GM23338 (cell line): ENCODE measurements around the gene FAM20A. TPM values are rescaled to one million over a fixed set of nuclear protein-coding genes. Genes with fewer than 3 reads are reported as not detected.

Source experiments
- ATAC-seq: fragments of 200-7000 bp; cut with Tn5 transposase; 3 replicates; pipeline ENCODE4 v1.9.1; 2020
- DNase-seq: peaks from one replicate; pipeline ENCODE4 v3.0.0-alpha.2; 2015; ENCODE audit warnings: low spot score
- H2AFZ ChIP-seq: fragments of 200-600 bp; sonication (generic); 2 replicates; pipeline ENCODE4 v1.8.0; 2016; ENCODE audit warnings: antibody characterized with exemption, mild to moderate bottlenecking, moderate library complexity
- H3F3A ChIP-seq: fragments of 200-600 bp; sonication (generic); replicated peaks from 2 replicates; pipeline ENCODE4 v1.8.0; 2017; ENCODE audit warnings: antibody characterized with exemption, mixed run types, low read depth
- H3K27ac ChIP-seq: fragments of 200-600 bp; sonication (generic); 2 replicates; pipeline ENCODE4 v1.6.1; 2016; ENCODE audit warnings: low read depth
- H3K27me3 ChIP-seq: fragments of 200-600 bp; sonication (generic); 2 replicates; pipeline ENCODE4 v1.8.0; 2016; ENCODE audit warnings: mild to moderate bottlenecking, mixed run types, moderate library complexity; ENCODE audit not compliant: insufficient read depth
- H3K36me3 ChIP-seq: fragments of 200-600 bp; sonication (generic); 2 replicates; pipeline ENCODE4 v1.8.0; 2016; ENCODE audit warnings: mild to moderate bottlenecking; ENCODE audit not compliant: insufficient read depth
- H3K4me1 ChIP-seq: fragments of 200-600 bp; sonication (generic); 2 replicates; pipeline ENCODE4 v1.8.0; 2016; ENCODE audit warnings: mild to moderate bottlenecking, moderate library complexity; ENCODE audit not compliant: insufficient read depth
- H3K4me2 ChIP-seq: fragments of 200-600 bp; sonication (generic); 2 replicates; pipeline ENCODE4 v1.7.1; 2017; ENCODE audit warnings: mixed run types
- H3K4me3 ChIP-seq: fragments of 200-600 bp; sonication (generic); 2 replicates; pipeline ENCODE4 v1.6.1; 2016; ENCODE audit warnings: mixed run types
- H3K79me2 ChIP-seq: fragments of 200-600 bp; sonication (generic); replicated peaks from 2 replicates; pipeline ENCODE4 v1.8.0; 2017; ENCODE audit warnings: mild to moderate bottlenecking; ENCODE audit not compliant: insufficient read depth
- H3K9me2 ChIP-seq: fragments of 200-600 bp; sonication (generic); 2 replicates; pipeline ENCODE4 v1.8.0; 2017; ENCODE audit not compliant: insufficient read depth
- H4K20me1 ChIP-seq: fragments of 200-600 bp; sonication (generic); replicated peaks from 2 replicates; pipeline ENCODE4 v1.8.0; 2017; ENCODE audit warnings: mild to moderate bottlenecking; ENCODE audit not compliant: insufficient read depth
- H3K27ac Mint-ChIP-seq: 2 replicates; pipeline ENCODE4 v1.8.0; 2020; ENCODE audit warnings: inconsistent platforms, mild to moderate bottlenecking, moderate library complexity, mixed read lengths
- H3K27me3 Mint-ChIP-seq: 3 replicates; pipeline ENCODE4 v1.8.0; 2022; ENCODE audit warnings: low read depth, mild to moderate bottlenecking, moderate library complexity, mixed read lengths, inconsistent platforms; ENCODE audit not compliant: insufficient read depth, poor library complexity
- H3K36me3 Mint-ChIP-seq: 3 replicates; pipeline ENCODE4 v1.8.0; 2021; ENCODE audit warnings: low read depth, mild to moderate bottlenecking, inconsistent platforms, moderate library complexity, mixed read lengths
- H3K4me1 Mint-ChIP-seq: 3 replicates; pipeline ENCODE4 v1.8.0; 2020; ENCODE audit warnings: mild to moderate bottlenecking, inconsistent platforms, mixed read lengths
- H3K4me3 Mint-ChIP-seq: 3 replicates; pipeline ENCODE4 v1.8.0; 2021; ENCODE audit warnings: moderate library complexity, mild to moderate bottlenecking, inconsistent platforms, mixed read lengths
- H3K9me3 Mint-ChIP-seq: 3 replicates; pipeline ENCODE4 v1.8.0; 2020; ENCODE audit warnings: moderate library complexity, mild to moderate bottlenecking, inconsistent platforms, mixed read lengths
- EZH2 ChIP-seq: fragments of 200-600 bp; sonication (generic); IDR thresholded peaks from one replicate; pipeline ENCODE4 v1.8.0; 2017; ENCODE audit warnings: antibody characterized with exemption, mild to moderate bottlenecking, low read depth; ENCODE audit not compliant: unreplicated experiment
- EZH2phosphoT487 ChIP-seq: fragments of 200-600 bp; sonication (generic); IDR thresholded peaks from one replicate; pipeline ENCODE4 v1.8.1; 2018; ENCODE audit warnings: antibody characterized with exemption; ENCODE audit not compliant: unreplicated experiment
- JUNB ChIP-seq: IDR thresholded peaks from one replicate; pipeline ENCODE4 v1.6.1; 2016; ENCODE audit warnings: antibody characterized with exemption; ENCODE audit not compliant: unreplicated experiment
- NANOG ChIP-seq: IDR thresholded peaks from 2 replicates; pipeline ENCODE4 v1.6.1; 2016; ENCODE audit warnings: antibody characterized with exemption, borderline replicate concordance
- POLR2AphosphoS5 ChIP-seq: IDR thresholded peaks from 2 replicates; pipeline ENCODE4 v1.6.1; 2016; ENCODE audit warnings: antibody characterized with exemption, low read depth
- STAT1 ChIP-seq: IDR thresholded peaks from one replicate; pipeline ENCODE4 v1.6.1; 2016; ENCODE audit warnings: antibody characterized with exemption; ENCODE audit not compliant: unreplicated experiment
- ZNF114 ChIP-seq: fragments of 250-450 bp; sonication (Bioruptor Pico); IDR thresholded peaks from 2 replicates; pipeline ENCODE4 v1.5.0; 2020; ENCODE audit warnings: mild to moderate bottlenecking, moderate library complexity
- polyA plus RNA-seq: library from polyadenylated mRNA; unstranded; fragments of >200 nt; fragmentation: Nextera tagmentation; extraction: Ambion mirVana; gene quantifications from 2 replicates; pipeline ENCODE4 v1.2.1, GENCODE V29; 2016
- total RNA-seq: library from RNA; depleted of rRNA; stranded (reverse); fragments of >200 nt; shearing (Covaris generic); gene quantifications from 2 replicates; pipeline ENCODE4 v1.2.3, GENCODE V29; 2014
- TF ChIP-seq, protein P1 (sequence below): IDR thresholded peaks from one replicate; pipeline ENCODE4 v1.6.1; 2018; ENCODE audit warnings: antibody characterized with exemption; ENCODE audit not compliant: unreplicated experiment
- TF ChIP-seq, protein P2 (sequence below), 2 experiments: fragments of 200-600 bp in 1 of 2; sonication (generic) in 1 of 2; conservative IDR thresholded peaks; 2 replicates each; pipeline versions ENCODE4 v1.5.1 to v1.6.1; 2016 to 2017; ENCODE audit warnings: antibody characterized with exemption in 2 of 2, low read depth in 2 of 2, mild to moderate bottlenecking in 2 of 2, moderate library complexity in 1 of 2

Gene FAM20A
- total and polyA plus RNA-seq, 2 experiments from 2014 or later, result 1.3 to 1.6 TPM

DNA sequence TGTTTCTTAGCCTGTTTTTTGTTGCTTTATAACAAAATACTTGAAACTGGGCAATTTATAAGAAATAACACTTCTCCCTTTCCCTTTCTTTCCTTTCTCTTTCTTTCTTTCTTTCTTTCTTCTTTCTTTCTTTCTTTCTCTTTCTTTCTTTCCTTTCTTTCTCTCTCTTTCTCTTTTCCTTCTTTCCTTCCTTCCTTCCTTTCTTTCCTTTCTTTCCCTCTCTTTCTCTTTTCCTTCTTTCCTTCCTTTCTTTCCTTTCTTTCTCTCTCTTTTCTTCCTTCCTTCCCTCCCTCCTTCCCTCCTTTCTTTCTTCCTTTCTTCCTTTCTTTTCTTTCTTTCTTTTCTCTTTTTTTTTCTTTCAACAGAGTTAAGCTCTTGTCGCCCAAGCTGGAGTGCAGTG, 27.8 kb downstream of the FAM20A start:
- Histone ChIP-seq H3K4me3 (no peak overlapping the region), H3F3A (no peaks in the 10 kb centered on the region), H2AFZ (no peak overlapping the region), H3K4me2 (no peak overlapping the region), H3K36me3 (no peaks in the 10 kb centered on the region), H3K9me2 (0 out of 2 replicates have a peak, but pooled peaks cover 7% of the 10 kb centered on the region), H3K4me1 (no peaks in the 10 kb centered on the region), H3K79me2 (no peaks in the 10 kb centered on the region), H4K20me1 (no peaks in the 10 kb centered on the region; the same call in none of the 2 replicates), H3K27me3 (no peaks in the 10 kb centered on the region), H3K27ac (no peak overlapping the region)
- Mint-ChIP-seq H3K27ac (no peak overlapping the region), H3K36me3 (no peaks in the 10 kb centered on the region), H3K27me3 (no peaks in the 10 kb centered on the region), H3K4me1 (no peaks in the 10 kb centered on the region), H3K9me3 (no peaks in the 10 kb centered on the region), H3K4me3 (no peak overlapping the region)
- no peak for ATAC-seq
- no peak for DNase-seq
- TF ChIP-seq JUNB (no peak), NANOG (no peak), STAT1 (no peak), EZH2phosphoT487 (no peak)
- TF ChIP-seq, protein P1, sequence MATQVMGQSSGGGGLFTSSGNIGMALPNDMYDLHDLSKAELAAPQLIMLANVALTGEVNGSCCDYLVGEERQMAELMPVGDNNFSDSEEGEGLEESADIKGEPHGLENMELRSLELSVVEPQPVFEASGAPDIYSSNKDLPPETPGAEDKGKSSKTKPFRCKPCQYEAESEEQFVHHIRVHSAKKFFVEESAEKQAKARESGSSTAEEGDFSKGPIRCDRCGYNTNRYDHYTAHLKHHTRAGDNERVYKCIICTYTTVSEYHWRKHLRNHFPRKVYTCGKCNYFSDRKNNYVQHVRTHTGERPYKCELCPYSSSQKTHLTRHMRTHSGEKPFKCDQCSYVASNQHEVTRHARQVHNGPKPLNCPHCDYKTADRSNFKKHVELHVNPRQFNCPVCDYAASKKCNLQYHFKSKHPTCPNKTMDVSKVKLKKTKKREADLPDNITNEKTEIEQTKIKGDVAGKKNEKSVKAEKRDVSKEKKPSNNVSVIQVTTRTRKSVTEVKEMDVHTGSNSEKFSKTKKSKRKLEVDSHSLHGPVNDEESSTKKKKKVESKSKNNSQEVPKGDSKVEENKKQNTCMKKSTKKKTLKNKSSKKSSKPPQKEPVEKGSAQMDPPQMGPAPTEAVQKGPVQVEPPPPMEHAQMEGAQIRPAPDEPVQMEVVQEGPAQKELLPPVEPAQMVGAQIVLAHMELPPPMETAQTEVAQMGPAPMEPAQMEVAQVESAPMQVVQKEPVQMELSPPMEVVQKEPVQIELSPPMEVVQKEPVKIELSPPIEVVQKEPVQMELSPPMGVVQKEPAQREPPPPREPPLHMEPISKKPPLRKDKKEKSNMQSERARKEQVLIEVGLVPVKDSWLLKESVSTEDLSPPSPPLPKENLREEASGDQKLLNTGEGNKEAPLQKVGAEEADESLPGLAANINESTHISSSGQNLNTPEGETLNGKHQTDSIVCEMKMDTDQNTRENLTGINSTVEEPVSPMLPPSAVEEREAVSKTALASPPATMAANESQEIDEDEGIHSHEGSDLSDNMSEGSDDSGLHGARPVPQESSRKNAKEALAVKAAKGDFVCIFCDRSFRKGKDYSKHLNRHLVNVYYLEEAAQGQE, result no peak

DNA sequence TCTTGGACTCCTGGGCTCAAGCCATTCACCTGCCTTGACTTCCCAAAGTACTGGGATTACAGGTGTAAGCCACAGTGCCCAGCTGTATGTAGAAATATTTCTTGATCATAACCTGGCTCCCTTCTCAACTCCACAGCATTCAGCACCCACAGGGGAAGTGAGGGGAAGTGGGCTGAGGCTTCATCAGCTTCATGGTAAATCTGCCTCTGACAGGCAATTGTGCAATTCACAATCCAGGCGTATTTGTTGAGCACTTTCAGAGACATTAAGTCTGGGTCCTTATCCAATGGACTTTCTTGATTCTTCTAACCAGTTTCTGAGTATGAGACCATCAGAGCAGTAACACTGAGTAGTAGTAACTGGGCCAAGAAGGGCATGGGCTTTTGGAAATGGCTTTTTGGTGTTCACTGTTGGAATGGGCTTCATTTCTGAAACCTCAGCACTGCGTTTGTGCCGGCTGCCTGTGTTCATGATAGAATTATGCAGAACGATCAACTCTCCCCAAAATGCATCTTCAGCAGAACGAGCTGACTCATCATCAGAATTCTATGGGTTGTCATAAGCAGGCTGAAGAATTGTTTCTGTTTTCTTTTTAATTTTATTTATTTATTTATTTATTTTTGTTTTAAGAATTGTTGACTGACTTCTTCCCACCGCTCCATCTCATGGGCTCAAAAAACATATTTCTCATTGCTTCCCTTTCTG, 28.9 kb downstream of the FAM20A start:
- H3K4me2 ChIP-seq, result no peak overlapping the region
- H3K4me1 ChIP-seq, result no peaks in the 10 kb centered on the region
- no peaks in the 10 kb centered on the region for H3K27me3 ChIP-seq
- 0 out of 2 replicates have a peak, but pooled peaks cover 7% of the 10 kb centered on the region for H3K9me2 ChIP-seq
- no peaks in the 10 kb centered on the region for H3K79me2 ChIP-seq
- H3F3A ChIP-seq, result no peaks in the 10 kb centered on the region
- no peak for DNase-seq
- H3K36me3 Mint-ChIP-seq, result no peaks in the 10 kb centered on the region
- H2AFZ ChIP-seq, result no peak overlapping the region
- no peaks in the 10 kb centered on the region for H3K4me1 Mint-ChIP-seq
- no peak overlapping the region for H3K27ac ChIP-seq
- H3K4me3 Mint-ChIP-seq, result no peak overlapping the region
- no peak for ATAC-seq
- no peaks in the 10 kb centered on the region for H3K27me3 Mint-ChIP-seq
- no peaks in the 10 kb centered on the region for H3K36me3 ChIP-seq
- no peak overlapping the region for H3K27ac Mint-ChIP-seq
- no peaks in the 10 kb centered on the region; the same call in none of the 2 replicates for H4K20me1 ChIP-seq
- H3K4me3 ChIP-seq, result no peak overlapping the region
- H3K9me3 Mint-ChIP-seq, result peaks cover 3% of the 10 kb centered on the region; the same call in 1 of the 3 replicates
- TF ChIP-seq, protein P2, sequence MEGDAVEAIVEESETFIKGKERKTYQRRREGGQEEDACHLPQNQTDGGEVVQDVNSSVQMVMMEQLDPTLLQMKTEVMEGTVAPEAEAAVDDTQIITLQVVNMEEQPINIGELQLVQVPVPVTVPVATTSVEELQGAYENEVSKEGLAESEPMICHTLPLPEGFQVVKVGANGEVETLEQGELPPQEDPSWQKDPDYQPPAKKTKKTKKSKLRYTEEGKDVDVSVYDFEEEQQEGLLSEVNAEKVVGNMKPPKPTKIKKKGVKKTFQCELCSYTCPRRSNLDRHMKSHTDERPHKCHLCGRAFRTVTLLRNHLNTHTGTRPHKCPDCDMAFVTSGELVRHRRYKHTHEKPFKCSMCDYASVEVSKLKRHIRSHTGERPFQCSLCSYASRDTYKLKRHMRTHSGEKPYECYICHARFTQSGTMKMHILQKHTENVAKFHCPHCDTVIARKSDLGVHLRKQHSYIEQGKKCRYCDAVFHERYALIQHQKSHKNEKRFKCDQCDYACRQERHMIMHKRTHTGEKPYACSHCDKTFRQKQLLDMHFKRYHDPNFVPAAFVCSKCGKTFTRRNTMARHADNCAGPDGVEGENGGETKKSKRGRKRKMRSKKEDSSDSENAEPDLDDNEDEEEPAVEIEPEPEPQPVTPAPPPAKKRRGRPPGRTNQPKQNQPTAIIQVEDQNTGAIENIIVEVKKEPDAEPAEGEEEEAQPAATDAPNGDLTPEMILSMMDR (conservative IDR thresholded peaks at IDR 0.05; ENCODE audit: low read depth in 2 of 2), result no peak
- TF ChIP-seq NANOG, result no peak
- TF ChIP-seq ZNF114 (CRISPR knock-in tag), result no peak
- TF ChIP-seq EZH2, result no peak
- TF ChIP-seq EZH2phosphoT487, result no peak
- TF ChIP-seq, protein P1, result no peak
- no peak for TF ChIP-seq STAT1
- no peak for TF ChIP-seq POLR2AphosphoS5
